ENCODE measurements around the gene ANKRD28. TPM values are rescaled to one million over a fixed set of nuclear protein-coding genes. Genes with fewer than 3 reads are reported as not detected.

Gene ANKRD28
- total and polyA plus RNA-seq, 2 of the 8 experiments (the other 6 are each of a cell fraction or from before 2014, with no cell fraction given), result 39.1 to 61.7 TPM

DNA sequence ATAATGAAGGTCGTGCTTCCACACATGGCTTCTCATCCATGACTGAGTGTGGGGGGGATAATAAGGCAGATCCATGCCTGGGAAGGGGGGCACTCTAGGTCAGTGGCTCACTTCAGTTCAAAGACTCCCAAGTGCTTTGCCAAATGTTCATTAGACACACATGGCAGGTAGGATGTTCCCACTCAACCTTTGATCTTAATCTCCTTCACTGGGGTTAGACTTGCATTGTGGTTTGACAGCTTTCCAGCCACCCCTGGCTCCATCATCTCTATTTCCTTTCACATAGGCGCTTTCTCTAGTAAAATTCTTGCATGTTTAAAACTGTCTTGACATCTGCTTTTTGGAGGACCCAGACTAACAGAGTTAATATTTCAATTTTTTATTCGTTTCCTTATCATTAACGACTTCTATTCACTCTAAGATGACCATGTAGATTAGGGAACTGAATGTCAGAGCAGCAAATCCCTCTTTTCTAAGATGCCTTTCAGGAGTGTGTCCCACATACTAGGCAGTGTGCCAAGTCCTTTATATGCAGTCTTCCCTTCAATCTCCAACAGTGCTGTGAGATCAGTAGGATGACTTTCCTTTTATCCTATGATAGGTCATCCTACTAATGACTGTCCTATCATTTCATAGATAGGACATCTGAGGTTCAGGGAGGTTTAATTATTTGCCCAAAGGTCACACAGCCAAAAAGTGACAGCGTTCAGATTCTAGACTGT is 138.4 kb downstream of the ANKRD28 start (continued):
- TF ChIP-seq, protein P1, sequence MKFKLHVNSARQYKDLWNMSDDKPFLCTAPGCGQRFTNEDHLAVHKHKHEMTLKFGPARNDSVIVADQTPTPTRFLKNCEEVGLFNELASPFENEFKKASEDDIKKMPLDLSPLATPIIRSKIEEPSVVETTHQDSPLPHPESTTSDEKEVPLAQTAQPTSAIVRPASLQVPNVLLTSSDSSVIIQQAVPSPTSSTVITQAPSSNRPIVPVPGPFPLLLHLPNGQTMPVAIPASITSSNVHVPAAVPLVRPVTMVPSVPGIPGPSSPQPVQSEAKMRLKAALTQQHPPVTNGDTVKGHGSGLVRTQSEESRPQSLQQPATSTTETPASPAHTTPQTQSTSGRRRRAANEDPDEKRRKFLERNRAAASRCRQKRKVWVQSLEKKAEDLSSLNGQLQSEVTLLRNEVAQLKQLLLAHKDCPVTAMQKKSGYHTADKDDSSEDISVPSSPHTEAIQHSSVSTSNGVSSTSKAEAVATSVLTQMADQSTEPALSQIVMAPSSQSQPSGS (IDR thresholded peaks at IDR 0.05; ENCODE audit: low read length), result no peak
- no peak for TF ChIP-seq TBP (IDR thresholded peaks at IDR 0.05; ENCODE audit: low read depth, low read length)
- no peak for TF ChIP-seq TAF7 (optimal IDR thresholded peaks at IDR 0.05; ENCODE audit: borderline replicate concordance, low read depth, low read length)
- TF ChIP-seq ZNF274 (IDR thresholded peaks at IDR 0.05; ENCODE audit: borderline replicate concordance, extremely low read depth, low read length), result no peak
- TF ChIP-seq, protein P2, sequence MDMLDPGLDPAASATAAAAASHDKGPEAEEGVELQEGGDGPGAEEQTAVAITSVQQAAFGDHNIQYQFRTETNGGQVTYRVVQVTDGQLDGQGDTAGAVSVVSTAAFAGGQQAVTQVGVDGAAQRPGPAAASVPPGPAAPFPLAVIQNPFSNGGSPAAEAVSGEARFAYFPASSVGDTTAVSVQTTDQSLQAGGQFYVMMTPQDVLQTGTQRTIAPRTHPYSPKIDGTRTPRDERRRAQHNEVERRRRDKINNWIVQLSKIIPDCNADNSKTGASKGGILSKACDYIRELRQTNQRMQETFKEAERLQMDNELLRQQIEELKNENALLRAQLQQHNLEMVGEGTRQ (IDR thresholded peaks at IDR 0.05; ENCODE audit: low read length), result no peak
- no peak for TF ChIP-seq SIX5 (IDR thresholded peaks at IDR 0.05; ENCODE audit: low read depth, low read length)
- TF ChIP-seq SIN3A (conservative IDR thresholded peaks at IDR 0.05 in 1 of 2, IDR thresholded peaks at IDR 0.05 in 1 of 2; ENCODE audit: low read depth in 1 of 2, low read length in 2 of 2), result no peak
